Esophagus muscularis mucosa (tissue), 4 donors: ENCODE data around the gene TNFRSF11A. TPM values are rescaled to one million over a fixed set of nuclear protein-coding genes. Genes with fewer than 3 reads are reported as not detected.

Experiments used
- DNase-seq: peaks from one replicate; pipeline ENCODE4 v3.0.0-alpha.2; 2017; ENCODE audit errors: extremely low spot score
- H3K27ac ChIP-seq, 4 donors: fragments of 200-600 bp; sonication (generic); replicated peaks in 1 of 4; 1 replicate in 3 of 4; 2 replicates in 1 of 4; pipeline ENCODE4 v1.5.1; 2016 to 2019; ENCODE audit warnings: mild to moderate bottlenecking in 1 of 4
- H3K27me3 ChIP-seq, 4 donors: fragments of 200-600 bp; sonication (generic); one replicate each; pipeline versions ENCODE4 v1.5.1 to v1.6.0; 2016 to 2019
- H3K36me3 ChIP-seq, 4 donors: fragments of 200-600 bp; sonication (generic); one replicate each; pipeline ENCODE4 v1.5.1; 2016 to 2019
- H3K4me1 ChIP-seq, 4 donors: fragments of 200-600 bp; sonication (generic); one replicate each; pipeline ENCODE4 v1.5.1; 2016 to 2019
- H3K4me3 ChIP-seq, 4 donors: fragments of 200-600 bp; sonication (generic); 1 replicate in 2 of 4; 2 replicates in 2 of 4; pipeline ENCODE4 v1.5.1; 2016 to 2019; ENCODE audit warnings: mild to moderate bottlenecking in 4 of 4, moderate library complexity in 1 of 4
- H3K9me3 ChIP-seq, 4 donors: fragments of 200-600 bp; sonication (generic); 1 replicate in 3 of 4; 2 replicates in 1 of 4; pipeline ENCODE4 v1.5.1; 2016 to 2019
- CTCF ChIP-seq, 3 experiments: fragments of 200-600 bp in 2 of 3; fragments of 450-650 bp in 1 of 3; sonication (generic) in 2 of 3; IDR thresholded peaks; one replicate each; pipeline ENCODE4 v1.5.1; 2017 to 2019; ENCODE audit warnings: antibody characterized with exemption in 3 of 3, mild to moderate bottlenecking in 2 of 3, moderate library complexity in 1 of 3
- EP300 ChIP-seq: sonication (generic); formaldehyde crosslinking; IDR thresholded peaks from one replicate; pipeline ENCODE4 v1.6.1; 2017; ENCODE audit warnings: antibody characterized with exemption
- POLR2A ChIP-seq: fragments of 450-650 bp; IDR thresholded peaks from one replicate; pipeline ENCODE4 v1.6.1; 2017; ENCODE audit warnings: antibody characterized with exemption, moderate library complexity, mild to moderate bottlenecking, low read depth
- POLR2AphosphoS5 ChIP-seq, 2 donors: sonication (generic); formaldehyde crosslinking; IDR thresholded peaks; one replicate each; pipeline ENCODE4 v1.6.1; 2017; ENCODE audit warnings: antibody characterized with exemption in 2 of 2
- WGBS: methylation state at CpG from one replicate; pipeline ENCODE4 v1.1.5; 2018; 5-methylcytosine and 5-hydroxymethylcytosine counted together
- intact Hi-C: fragments of 100-400 bp; cut with DNase I; formaldehyde crosslinking; loops from one replicate; pipeline ENCODE4 v1.15.1; 2023
- total RNA-seq, 4 donors: library from RNA; depleted of rRNA; stranded (reverse); fragments of >200 nt; gene quantifications; one replicate each; pipeline versions ENCODE4 v1.1.0 to v1.2.1, GENCODE V29; 2016

The TNFRSF11A gene
- total RNA-seq, 4 donors from 2014 or later = 1.2 to 3.9 (median 2.0) TPM

DNA sequence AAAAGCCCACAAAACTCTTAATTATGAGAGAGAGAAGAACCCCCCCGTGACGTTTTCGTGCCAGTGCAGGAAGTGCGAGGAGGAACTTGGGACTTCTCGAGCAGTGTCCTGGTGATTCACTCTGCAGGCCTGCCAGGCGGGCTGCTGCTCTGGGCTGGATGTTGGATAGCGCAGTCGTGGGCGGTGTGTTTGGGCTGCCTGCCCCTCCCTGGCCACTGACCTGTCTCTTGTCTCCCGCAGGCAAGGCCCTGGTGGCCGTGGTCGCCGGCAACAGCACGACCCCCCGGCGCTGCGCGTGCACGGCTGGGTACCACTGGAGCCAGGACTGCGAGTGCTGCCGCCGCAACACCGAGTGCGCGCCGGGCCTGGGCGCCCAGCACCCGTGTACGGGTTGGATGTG lies 29.0 kb downstream of the TNFRSF11A start:
- intact Hi-C loops = no loop called here
- Histone ChIP-seq H3K27ac (no peak overlapping the region), H3K4me3 (no peak overlapping the region), H3K27me3 (no peaks in the 10 kb centered on the region), H3K9me3 (no peaks in the 10 kb centered on the region), H3K36me3 (no peaks in the 10 kb centered on the region), H3K4me1 (no peaks in the 10 kb centered on the region)
- WGBS = 93% methylated on average over 16 of the region's 29 CpGs
- TF ChIP-seq EP300 (no peak), CTCF (IDR thresholded peaks at IDR 0.05) (no peak), POLR2A (no peak)
- DNase-seq = no peak

GRCh38 chr18:62357079-62357719 lies 32.1 kb downstream of the TNFRSF11A start:
- Histone ChIP-seq H3K36me3 (no peaks in the 10 kb centered on the region), H3K27me3 (no peaks in the 10 kb centered on the region), H3K4me3 (no peak overlapping the region), H3K27ac (no peak overlapping the region), H3K4me1 (no peaks in the 10 kb centered on the region), H3K9me3 (no peaks in the 10 kb centered on the region)
- DNase-seq = no peak
- intact Hi-C loops = no loop called here
- 87% methylated on average over 5 of the region's 5 CpGs for WGBS
- TF ChIP-seq POLR2A (no peak), EP300 (no peak), POLR2AphosphoS5 (IDR thresholded peaks at IDR 0.05) (no peak), CTCF (IDR thresholded peaks at IDR 0.05) (no peak)

DNA sequence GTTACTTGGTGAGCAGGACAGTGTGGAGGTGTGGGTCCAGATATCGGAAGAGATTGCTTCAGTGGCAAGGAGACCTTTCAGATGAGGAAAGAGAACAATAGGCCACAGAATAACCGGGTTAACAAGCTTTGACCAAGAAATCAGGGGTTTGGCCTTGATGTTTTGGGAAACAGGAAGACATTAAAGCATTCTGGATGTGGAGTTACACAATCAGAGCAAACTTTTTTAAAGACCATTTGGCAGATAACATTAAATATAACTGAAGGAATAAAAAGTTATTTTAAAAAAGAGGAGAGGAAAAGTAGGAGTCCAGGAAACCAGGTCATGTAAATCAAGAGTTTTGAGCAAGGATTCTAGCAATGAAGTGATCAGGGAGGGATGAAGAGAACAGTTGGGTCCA lies 35.7 kb downstream of the TNFRSF11A start:
- no peak overlapping the region for H3K27ac ChIP-seq
- no peak for TF ChIP-seq POLR2A
- no peak for TF ChIP-seq CTCF (IDR thresholded peaks at IDR 0.05)
- no peak for TF ChIP-seq EP300
- no peaks in the 10 kb centered on the region for H3K27me3 ChIP-seq
- no peak for DNase-seq
- H3K4me3 ChIP-seq = no peak overlapping the region
- no peaks in the 10 kb centered on the region for H3K36me3 ChIP-seq
- H3K9me3 ChIP-seq = no peaks in the 10 kb centered on the region
- intact Hi-C loops = no loop called here
- 62% methylated on average over 2 of the region's 2 CpGs for WGBS
- H3K4me1 ChIP-seq = no peaks in the 10 kb centered on the region

DNA sequence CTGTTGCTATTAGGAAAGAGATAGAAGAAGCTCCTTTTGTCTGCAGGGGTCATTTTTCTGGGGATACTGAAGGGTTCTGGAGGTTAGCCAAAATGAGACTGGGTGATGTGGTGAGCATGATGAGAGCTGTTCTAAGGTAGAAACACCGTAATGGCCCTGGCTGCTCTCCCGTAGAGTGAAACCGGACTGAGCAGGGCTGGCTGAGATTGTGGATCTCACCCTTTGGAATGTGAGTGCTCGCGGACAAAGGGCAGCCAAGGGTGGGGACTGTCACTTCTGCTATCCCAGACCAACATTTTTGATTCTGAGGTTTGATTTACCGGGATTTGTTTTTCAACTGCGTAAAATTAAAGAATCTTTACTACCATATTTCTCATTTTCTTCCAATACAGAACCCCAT lies 36.2 kb downstream of the TNFRSF11A start:
- Histone ChIP-seq H3K4me1 (no peaks in the 10 kb centered on the region), H3K27ac (no peak overlapping the region), H3K9me3 (no peaks in the 10 kb centered on the region), H3K36me3 (no peaks in the 10 kb centered on the region), H3K4me3 (no peak overlapping the region), H3K27me3 (no peaks in the 10 kb centered on the region)
- DNase-seq = no peak
- intact Hi-C loops = no loop called here
- WGBS = 94% methylated on average over 7 of the region's 7 CpGs
- no peak for TF ChIP-seq POLR2A
- no peak for TF ChIP-seq POLR2AphosphoS5 (IDR thresholded peaks at IDR 0.05)
- no peak for TF ChIP-seq EP300
- no peak for TF ChIP-seq CTCF (IDR thresholded peaks at IDR 0.05)

- Histone ChIP-seq H3K27me3 (no peaks in the 10 kb centered on the region), H3K4me3 (no peak overlapping the region), H3K36me3 (no peaks in the 10 kb centered on the region), H3K4me1 (no peaks in the 10 kb centered on the region), H3K9me3 (no peaks in the 10 kb centered on the region), H3K27ac (no peak overlapping the region)
- DNase-seq = no peak
- intact Hi-C loops = no loop called here
- WGBS = 92% methylated on average over 5 of the region's 5 CpGs
- TF ChIP-seq CTCF (IDR thresholded peaks at IDR 0.05) (no peak), POLR2A (no peak), POLR2AphosphoS5 (IDR thresholded peaks at IDR 0.05) (no peak), EP300 (no peak)
Observed at GRCh38 chr18:62364558-62364957, 39.4 kb downstream of the TNFRSF11A start.
